Neural cell (in vitro differentiated cells): ENCODE results near the gene CLEC3B. TPM values are rescaled to one million over a fixed set of nuclear protein-coding genes. Genes with fewer than 3 reads are reported as not detected.

Experiments used
- H2AFZ ChIP-seq: fragments of 200-600, 300-800 bp; sonication (generic), shearing (Covaris generic); 2 replicates; pipeline ENCODE4 v1.6.0; 2014; ENCODE audit warnings: low read depth, mild to moderate bottlenecking, antibody characterized with exemption, low read length, moderate library complexity
- H3F3A ChIP-seq: fragments of 200-600 bp; shearing (Covaris generic); 2 replicates; pipeline ENCODE4 v1.6.1; 2016; ENCODE audit warnings: mild to moderate bottlenecking, moderate library complexity, mixed read lengths, antibody characterized with exemption, low read length; ENCODE audit not compliant: insufficient read depth, poor library complexity, severe bottlenecking
- H3K27ac ChIP-seq: fragments of 200-600, 300-800 bp; sonication (generic), shearing (Covaris generic); 2 replicates; pipeline ENCODE4 v1.5.1; 2014; ENCODE audit warnings: mild to moderate bottlenecking, low read length, moderate library complexity
- H3K27me3 ChIP-seq: fragments of 300-800, 200-600 bp; sonication (generic), shearing (Covaris generic); 2 replicates; pipeline ENCODE4 v1.6.0; 2014; ENCODE audit warnings: mild to moderate bottlenecking, low read depth, low read length, moderate library complexity; ENCODE audit not compliant: insufficient read depth
- H3K36me3 ChIP-seq: fragments of 300-800, 200-600 bp; sonication (generic), shearing (Covaris generic); 2 replicates; pipeline ENCODE4 v1.5.1; 2014; ENCODE audit warnings: mild to moderate bottlenecking, antibody characterized with exemption, low read length, moderate library complexity; ENCODE audit not compliant: insufficient read depth
- H3K4me2 ChIP-seq: fragments of 300-800, 200-600 bp; sonication (generic), shearing (Covaris generic); 2 replicates; pipeline ENCODE4 v1.6.0; 2014; ENCODE audit warnings: mild to moderate bottlenecking, low read length
- H3K4me3 ChIP-seq: fragments of 300-800, 200-600 bp; sonication (generic), shearing (Covaris generic); 2 replicates; pipeline ENCODE4 v1.5.1; 2014; ENCODE audit warnings: mild to moderate bottlenecking, low read length, moderate library complexity
- H3K79me2 ChIP-seq: fragments of 200-600 bp; shearing (Covaris generic); replicated peaks from 2 replicates; pipeline ENCODE4 v1.6.0; 2014; ENCODE audit warnings: mild to moderate bottlenecking, low read length, moderate library complexity; ENCODE audit not compliant: insufficient read depth
- H3K9ac ChIP-seq: fragments of 300-800, 200-600 bp; sonication (generic), shearing (Covaris generic); 2 replicates; pipeline ENCODE4 v1.6.1; 2016; ENCODE audit warnings: mild to moderate bottlenecking, low read length, mixed read lengths
- H3K9me2 ChIP-seq: fragments of 200-600 bp; shearing (Covaris generic); 2 replicates; pipeline ENCODE4 v1.6.1; 2016; ENCODE audit warnings: mild to moderate bottlenecking, low read length, mixed read lengths; ENCODE audit not compliant: insufficient read depth
- H3K9me3 ChIP-seq: fragments of 200-600, 300-800 bp; sonication (generic), shearing (Covaris generic); 2 replicates; pipeline ENCODE4 v1.6.1; 2016; ENCODE audit warnings: mild to moderate bottlenecking, mixed run types, low read length, moderate library complexity, mixed read lengths
- H4K20me1 ChIP-seq: fragments of 200-600 bp; shearing (Covaris generic); 2 replicates; pipeline ENCODE4 v1.6.1; 2016; ENCODE audit warnings: mild to moderate bottlenecking, mixed run types; ENCODE audit not compliant: insufficient read depth
- CTCF ChIP-seq: fragments of 450-650 bp; IDR thresholded peaks from 2 replicates; pipeline ENCODE4 v1.5.1; 2014; ENCODE audit warnings: antibody characterized with exemption, mild to moderate bottlenecking, moderate library complexity; ENCODE audit not compliant: poor library complexity, severe bottlenecking
- EP300 ChIP-seq: fragments of 450-650 bp; conservative IDR thresholded peaks from 2 replicates; pipeline ENCODE4 v1.6.1; 2014; ENCODE audit warnings: antibody characterized with exemption, mild to moderate bottlenecking, moderate library complexity; ENCODE audit not compliant: poor library complexity, severe bottlenecking
- EZH2 ChIP-seq: fragments of 200-600, 300-800 bp; shearing (Covaris generic), sonication (generic); IDR thresholded peaks from 2 replicates; pipeline ENCODE4 v1.6.1; 2014; ENCODE audit warnings: antibody characterized with exemption, low read length, borderline replicate concordance, mild to moderate bottlenecking; ENCODE audit not compliant: insufficient read depth, poor library complexity, severe bottlenecking
- MXI1 ChIP-seq: fragments of 450-650 bp; conservative IDR thresholded peaks from 2 replicates; pipeline ENCODE4 v1.6.1; 2014; ENCODE audit warnings: antibody characterized with exemption, mild to moderate bottlenecking; ENCODE audit not compliant: poor library complexity, severe bottlenecking
- POLR2AphosphoS5 ChIP-seq: IDR thresholded peaks from 2 replicates; pipeline ENCODE4 v1.6.1; 2012
- RAD21 ChIP-seq: fragments of 450-650 bp; conservative IDR thresholded peaks from 2 replicates; pipeline ENCODE4 v1.6.1; 2014; ENCODE audit warnings: antibody characterized with exemption, mild to moderate bottlenecking, moderate library complexity
- REST ChIP-seq: IDR thresholded peaks from 2 replicates; pipeline ENCODE4 v1.6.1; 2012; ENCODE audit warnings: borderline replicate concordance
- SMC3 ChIP-seq: fragments of 450-650 bp; conservative IDR thresholded peaks from 2 replicates; pipeline ENCODE4 v1.6.1; 2014; ENCODE audit warnings: antibody characterized with exemption, mild to moderate bottlenecking, moderate library complexity; ENCODE audit not compliant: poor library complexity
- TAF1 ChIP-seq: IDR thresholded peaks from 2 replicates; pipeline ENCODE4 v1.6.1; 2012; ENCODE audit warnings: low read depth
- polyA plus RNA-seq: library from polyadenylated mRNA; depleted of rRNA; stranded (reverse); fragments of >200 nt; gene quantifications from 2 replicates; pipeline ENCODE4 v1.2.3, GENCODE V29; 2014

Gene CLEC3B
- polyA plus RNA-seq, 1 donor from 2014 or later, result 2.6 TPM

- no peak overlapping the region for H2AFZ ChIP-seq
- H3K9ac ChIP-seq, result no peak overlapping the region
- H3K9me3 ChIP-seq, result peaks cover 9% of the 10 kb centered on the region
- no peaks in the 10 kb centered on the region for H3F3A ChIP-seq
- no peaks in the 10 kb centered on the region for H3K79me2 ChIP-seq
- TF ChIP-seq EP300, result no peak
- TF ChIP-seq SMC3, result no peak
- no peak for TF ChIP-seq POLR2AphosphoS5
- no peak for TF ChIP-seq EZH2
- TF ChIP-seq REST, result no peak
- TF ChIP-seq CTCF, result no peak
- TF ChIP-seq MXI1, result no peak
- no peak for TF ChIP-seq RAD21
- no peak for TF ChIP-seq TAF1
- H3K36me3 ChIP-seq, result peaks cover 9% of the 10 kb centered on the region
- H3K4me3 ChIP-seq, result no peak overlapping the region
- no peak overlapping the region for H3K4me2 ChIP-seq
- no peaks in the 10 kb centered on the region for H4K20me1 ChIP-seq
- no peaks in the 10 kb centered on the region for H3K9me2 ChIP-seq
- H3K27me3 ChIP-seq, result no peaks in the 10 kb centered on the region
- H3K27ac ChIP-seq, result no peak overlapping the region
These were observed 18.0 kb upstream of the CLEC3B start for GRCh38 chr3:45008117-45008516.

- peaks cover 8% of the 10 kb centered on the region for H3K9me3 ChIP-seq
- no peak for TF ChIP-seq REST
- no peak for TF ChIP-seq MXI1
- no peak for TF ChIP-seq SMC3
- no peak for TF ChIP-seq EZH2
- no peak for TF ChIP-seq RAD21
- TF ChIP-seq EP300, result no peak
- TF ChIP-seq TAF1, result no peak
- TF ChIP-seq POLR2AphosphoS5, result no peak
- TF ChIP-seq CTCF, result no peak
- no peaks in the 10 kb centered on the region for H3K79me2 ChIP-seq
- peaks cover 8% of the 10 kb centered on the region for H3K36me3 ChIP-seq
- no peak overlapping the region for H2AFZ ChIP-seq
- H3K27me3 ChIP-seq, result no peaks in the 10 kb centered on the region
- H3F3A ChIP-seq, result no peaks in the 10 kb centered on the region
- H3K9ac ChIP-seq, result no peak overlapping the region
- no peak overlapping the region for H3K27ac ChIP-seq
- H4K20me1 ChIP-seq, result no peaks in the 10 kb centered on the region
- no peak overlapping the region for H3K4me3 ChIP-seq
- H3K4me2 ChIP-seq, result no peak overlapping the region
- no peaks in the 10 kb centered on the region for H3K9me2 ChIP-seq
These were observed 16.2 kb upstream of the CLEC3B start for GRCh38 chr3:45009868-45010267.
